ENCODE data around the gene SPATA17. TPM values are rescaled to one million over a fixed set of nuclear protein-coding genes. Genes with fewer than 3 reads are reported as not detected.

The SPATA17 gene
- total and polyA plus RNA-seq, 2 experiments from 2014 or later: 1.2 to 3.5 TPM

GRCh38 chr1:217813031-217813430, 181.9 kb downstream of the SPATA17 start (continued):
- TF ChIP-seq, protein P1, sequence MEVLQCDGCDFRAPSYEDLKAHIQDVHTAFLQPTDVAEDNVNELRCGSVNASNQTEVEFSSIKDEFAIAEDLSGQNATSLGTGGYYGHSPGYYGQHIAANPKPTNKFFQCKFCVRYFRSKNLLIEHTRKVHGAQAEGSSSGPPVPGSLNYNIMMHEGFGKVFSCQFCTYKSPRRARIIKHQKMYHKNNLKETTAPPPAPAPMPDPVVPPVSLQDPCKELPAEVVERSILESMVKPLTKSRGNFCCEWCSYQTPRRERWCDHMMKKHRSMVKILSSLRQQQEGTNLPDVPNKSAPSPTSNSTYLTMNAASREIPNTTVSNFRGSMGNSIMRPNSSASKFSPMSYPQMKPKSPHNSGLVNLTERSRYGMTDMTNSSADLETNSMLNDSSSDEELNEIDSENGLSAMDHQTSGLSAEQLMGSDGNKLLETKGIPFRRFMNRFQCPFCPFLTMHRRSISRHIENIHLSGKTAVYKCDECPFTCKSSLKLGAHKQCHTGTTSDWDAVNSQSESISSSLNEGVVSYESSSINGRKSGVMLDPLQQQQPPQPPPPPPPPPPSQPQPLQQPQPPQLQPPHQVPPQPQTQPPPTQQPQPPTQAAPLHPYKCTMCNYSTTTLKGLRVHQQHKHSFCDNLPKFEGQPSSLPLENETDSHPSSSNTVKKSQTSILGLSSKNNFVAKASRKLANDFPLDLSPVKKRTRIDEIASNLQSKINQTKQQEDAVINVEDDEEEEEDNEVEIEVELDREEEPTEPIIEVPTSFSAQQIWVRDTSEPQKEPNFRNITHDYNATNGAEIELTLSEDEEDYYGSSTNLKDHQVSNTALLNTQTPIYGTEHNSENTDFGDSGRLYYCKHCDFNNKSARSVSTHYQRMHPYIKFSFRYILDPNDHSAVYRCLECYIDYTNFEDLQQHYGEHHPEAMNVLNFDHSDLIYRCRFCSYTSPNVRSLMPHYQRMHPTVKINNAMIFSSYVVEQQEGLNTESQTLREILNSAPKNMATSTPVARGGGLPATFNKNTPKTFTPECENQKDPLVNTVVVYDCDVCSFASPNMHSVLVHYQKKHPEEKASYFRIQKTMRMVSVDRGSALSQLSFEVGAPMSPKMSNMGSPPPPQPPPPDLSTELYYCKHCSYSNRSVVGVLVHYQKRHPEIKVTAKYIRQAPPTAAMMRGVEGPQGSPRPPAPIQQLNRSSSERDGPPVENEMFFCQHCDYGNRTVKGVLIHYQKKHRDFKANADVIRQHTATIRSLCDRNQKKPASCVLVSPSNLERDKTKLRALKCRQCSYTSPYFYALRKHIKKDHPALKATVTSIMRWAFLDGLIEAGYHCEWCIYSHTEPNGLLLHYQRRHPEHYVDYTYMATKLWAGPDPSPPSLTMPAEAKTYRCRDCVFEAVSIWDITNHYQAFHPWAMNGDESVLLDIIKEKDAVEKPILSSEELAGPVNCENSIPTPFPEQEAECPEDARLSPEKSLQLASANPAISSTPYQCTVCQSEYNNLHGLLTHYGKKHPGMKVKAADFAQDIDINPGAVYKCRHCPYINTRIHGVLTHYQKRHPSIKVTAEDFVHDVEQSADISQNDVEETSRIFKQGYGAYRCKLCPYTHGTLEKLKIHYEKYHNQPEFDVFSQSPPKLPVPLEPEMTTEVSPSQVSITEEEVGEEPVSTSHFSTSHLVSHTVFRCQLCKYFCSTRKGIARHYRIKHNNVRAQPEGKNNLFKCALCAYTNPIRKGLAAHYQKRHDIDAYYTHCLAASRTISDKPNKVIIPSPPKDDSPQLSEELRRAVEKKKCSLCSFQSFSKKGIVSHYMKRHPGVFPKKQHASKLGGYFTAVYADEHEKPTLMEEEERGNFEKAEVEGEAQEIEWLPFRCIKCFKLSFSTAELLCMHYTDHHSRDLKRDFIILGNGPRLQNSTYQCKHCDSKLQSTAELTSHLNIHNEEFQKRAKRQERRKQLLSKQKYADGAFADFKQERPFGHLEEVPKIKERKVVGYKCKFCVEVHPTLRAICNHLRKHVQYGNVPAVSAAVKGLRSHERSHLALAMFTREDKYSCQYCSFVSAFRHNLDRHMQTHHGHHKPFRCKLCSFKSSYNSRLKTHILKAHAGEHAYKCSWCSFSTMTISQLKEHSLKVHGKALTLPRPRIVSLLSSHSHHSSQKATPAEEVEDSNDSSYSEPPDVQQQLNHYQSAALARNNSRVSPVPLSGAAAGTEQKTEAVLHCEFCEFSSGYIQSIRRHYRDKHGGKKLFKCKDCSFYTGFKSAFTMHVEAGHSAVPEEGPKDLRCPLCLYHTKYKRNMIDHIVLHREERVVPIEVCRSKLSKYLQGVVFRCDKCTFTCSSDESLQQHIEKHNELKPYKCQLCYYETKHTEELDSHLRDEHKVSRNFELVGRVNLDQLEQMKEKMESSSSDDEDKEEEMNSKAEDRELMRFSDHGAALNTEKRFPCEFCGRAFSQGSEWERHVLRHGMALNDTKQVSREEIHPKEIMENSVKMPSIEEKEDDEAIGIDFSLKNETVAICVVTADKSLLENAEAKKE (CRISPR knock-in tag; IDR thresholded peaks at IDR 0.05): no peak
- no peak for TF ChIP-seq JUNB (IDR thresholded peaks at IDR 0.05; ENCODE audit: unreplicated experiment)

DNA sequence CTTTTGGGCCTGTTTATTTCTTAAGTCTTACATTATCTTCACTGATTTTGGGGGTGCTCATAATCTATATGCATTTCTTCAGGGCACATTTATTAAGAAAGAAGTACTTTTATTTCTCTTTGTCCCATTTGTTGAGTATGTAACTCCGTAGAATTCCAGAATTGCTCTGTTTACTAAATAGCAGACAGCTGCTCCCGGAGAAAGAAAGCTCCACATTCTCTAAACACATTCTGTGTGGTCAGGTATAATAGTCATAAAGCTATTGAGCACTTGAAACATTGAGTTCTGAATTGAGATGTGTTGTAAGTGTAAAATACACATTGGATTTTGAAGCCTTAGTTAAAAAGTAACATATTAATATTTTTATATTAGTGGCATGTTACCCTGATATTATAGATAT, 206.5 kb downstream of the SPATA17 start:
- Mint-ChIP-seq H3K27ac (no peak overlapping the region), H3K36me3 (ENCODE audit: low read depth) (no peaks in the 10 kb centered on the region), H3K4me1 (no peaks in the 10 kb centered on the region), H3K27me3 (ENCODE audit: insufficient read depth, low read depth, poor library complexity) (peaks cover 2% of the 10 kb centered on the region), H3K4me3 (no peak overlapping the region), H3K9me3 (no peaks in the 10 kb centered on the region)
- Histone ChIP-seq H3K4me1 (ENCODE audit: insufficient read depth) (no peaks in the 10 kb centered on the region), H3K27ac (ENCODE audit: low read depth) (no peak overlapping the region), H2AFZ (no peak overlapping the region), H3K79me2 (replicated peaks; ENCODE audit: insufficient read depth) (no peaks in the 10 kb centered on the region), H3K4me2 (no peak overlapping the region), H3F3A (replicated peaks; ENCODE audit: low read depth) (no peaks in the 10 kb centered on the region), H4K20me1 (replicated peaks; ENCODE audit: insufficient read depth) (no peaks in the 10 kb centered on the region), H3K4me3 (no peak overlapping the region), H3K36me3 (ENCODE audit: insufficient read depth) (no peaks in the 10 kb centered on the region), H3K27me3 (ENCODE audit: insufficient read depth) (no peaks in the 10 kb centered on the region), H3K9me2 (ENCODE audit: insufficient read depth) (no peaks in the 10 kb centered on the region)
- ATAC-seq (no peak), DNase-seq (ENCODE audit: low spot score) (no peak)
- TF ChIP-seq CREB1 (CRISPR knock-in tag; IDR thresholded peaks at IDR 0.05; ENCODE audit: low read depth) (no peak), EZH2phosphoT487 (IDR thresholded peaks at IDR 0.05; ENCODE audit: unreplicated experiment) (no peak), ZNF114 (CRISPR knock-in tag; IDR thresholded peaks at IDR 0.05) (no peak), JUNB (IDR thresholded peaks at IDR 0.05; ENCODE audit: unreplicated experiment) (no peak), POLR2AphosphoS5 (IDR thresholded peaks at IDR 0.05; ENCODE audit: low read depth) (no peak), NANOG (IDR thresholded peaks at IDR 0.05; ENCODE audit: borderline replicate concordance) (no peak)
- TF ChIP-seq, protein P2, sequence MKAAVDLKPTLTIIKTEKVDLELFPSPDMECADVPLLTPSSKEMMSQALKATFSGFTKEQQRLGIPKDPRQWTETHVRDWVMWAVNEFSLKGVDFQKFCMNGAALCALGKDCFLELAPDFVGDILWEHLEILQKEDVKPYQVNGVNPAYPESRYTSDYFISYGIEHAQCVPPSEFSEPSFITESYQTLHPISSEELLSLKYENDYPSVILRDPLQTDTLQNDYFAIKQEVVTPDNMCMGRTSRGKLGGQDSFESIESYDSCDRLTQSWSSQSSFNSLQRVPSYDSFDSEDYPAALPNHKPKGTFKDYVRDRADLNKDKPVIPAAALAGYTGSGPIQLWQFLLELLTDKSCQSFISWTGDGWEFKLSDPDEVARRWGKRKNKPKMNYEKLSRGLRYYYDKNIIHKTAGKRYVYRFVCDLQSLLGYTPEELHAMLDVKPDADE (IDR thresholded peaks at IDR 0.05): no peak
- TF ChIP-seq, protein P1 (CRISPR knock-in tag; IDR thresholded peaks at IDR 0.05): no peak
